Chondrocyte (in vitro differentiated cells): Measurements from ENCODE around the gene IGF2BP1. TPM values are rescaled to one million over a fixed set of nuclear protein-coding genes. Genes with fewer than 3 reads are reported as not detected.

Experiments used
- DNase-seq: peaks from one replicate; pipeline ENCODE4 v3.0.0; 2021; ENCODE audit warnings: mixed read lengths, low spot score
- H3K27ac Mint-ChIP-seq: one replicate; pipeline ENCODE4 v1.8.0; 2021; ENCODE audit warnings: mild to moderate bottlenecking, moderate library complexity, mixed read lengths; ENCODE audit not compliant: unreplicated experiment
- H3K27me3 Mint-ChIP-seq: 2 replicates; pipeline ENCODE4 v1.8.0; 2021; ENCODE audit warnings: low read depth, mixed read lengths
- H3K36me3 Mint-ChIP-seq: 2 replicates; pipeline ENCODE4 v1.8.0; 2021; ENCODE audit warnings: low read depth, mixed read lengths
- H3K4me1 Mint-ChIP-seq: 2 replicates; pipeline ENCODE4 v1.8.0; 2021; ENCODE audit warnings: low read depth, mild to moderate bottlenecking, mixed read lengths
- H3K4me3 Mint-ChIP-seq: one replicate; pipeline ENCODE4 v1.8.0; 2021; ENCODE audit warnings: mild to moderate bottlenecking, moderate library complexity, mixed read lengths; ENCODE audit not compliant: unreplicated experiment
- H3K9me3 Mint-ChIP-seq: 2 replicates; pipeline ENCODE4 v1.8.0; 2021; ENCODE audit warnings: low read depth, mixed read lengths
- long read RNA-seq: library from polyadenylated mRNA; stranded (forward); transcript quantifications from one replicate; pipeline ENCODE4 v2.0.0, GENCODE V29; 2021
- total RNA-seq: library from RNA; stranded (reverse); gene quantifications from 3 replicates; pipeline ENCODE4 v1.2.1, GENCODE V29; 2021
- TF ChIP-seq, protein P1 (sequence below): fragments of 200-600 bp; sonication (generic); IDR thresholded peaks from 2 replicates; pipeline ENCODE4 v1.5.0; 2021; ENCODE audit warnings: antibody characterized with exemption, mild to moderate bottlenecking, moderate library complexity

The IGF2BP1 gene
- 47.1 to 60.0 TPM (median 57.6 TPM) in 3 replicates for total RNA-seq
- long read RNA-seq, full-length matches to known transcripts = 22 of 35 reads
- long read RNA-seq, partial matches to known transcripts = 0 of 35 reads
- long read RNA-seq, other reads (novel, unspliced or antisense) = 13 of 35 reads

DNA sequence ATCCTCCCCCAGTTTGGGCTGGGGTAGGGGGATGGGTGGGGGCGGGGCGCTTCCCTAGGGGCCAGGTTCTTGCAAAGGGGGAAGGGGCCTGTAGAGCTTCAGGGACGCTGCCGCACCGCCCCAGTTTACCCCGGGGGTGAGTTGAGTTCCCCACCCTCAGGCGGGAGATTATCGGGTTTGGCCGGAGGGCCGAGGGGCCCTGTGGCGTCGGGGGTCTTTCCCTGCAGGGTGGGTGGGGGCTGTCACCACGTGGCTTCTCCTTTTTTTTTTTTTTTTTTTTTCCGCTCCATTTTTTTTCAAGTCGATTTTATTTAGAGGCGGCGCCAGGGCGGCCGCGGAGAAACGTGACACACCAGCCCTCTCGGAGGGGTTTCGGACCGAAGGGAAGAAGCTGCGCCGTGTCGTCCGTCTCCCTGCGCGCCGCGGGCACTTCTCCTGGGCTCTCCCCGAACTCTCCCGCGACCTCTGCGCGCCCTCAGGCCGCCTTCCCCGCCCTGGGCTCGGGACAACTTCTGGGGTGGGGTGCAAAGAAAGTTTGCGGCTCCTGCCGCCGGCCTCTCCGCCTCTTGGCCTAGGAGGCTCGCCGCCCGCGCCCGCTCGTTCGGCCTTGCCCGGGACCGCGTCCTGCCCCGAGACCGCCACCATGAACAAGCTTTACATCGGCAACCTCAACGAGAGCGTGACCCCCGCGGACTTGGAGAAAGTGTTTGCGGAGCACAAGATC lies at the start of gene IGF2BP1:
TSS of gene IGF2BP1 (plus strand) at position 283 of the 724 bp plus-strand sequence. CDS start at position 644, 361 bp downstream.
- Mint-ChIP-seq H3K27me3 (peaks cover 16% of the 10 kb centered on the region), H3K4me3 (peak within 1 kb of the TSS; percentile 93), H3K27ac (peak within 1 kb of the TSS; percentile 96), H3K4me1 (peaks cover 41% of the 10 kb centered on the region), H3K36me3 (peaks cover 3% of the 10 kb centered on the region), H3K9me3 (no peaks in the 10 kb centered on the region)
- TF ChIP-seq, protein P1, sequence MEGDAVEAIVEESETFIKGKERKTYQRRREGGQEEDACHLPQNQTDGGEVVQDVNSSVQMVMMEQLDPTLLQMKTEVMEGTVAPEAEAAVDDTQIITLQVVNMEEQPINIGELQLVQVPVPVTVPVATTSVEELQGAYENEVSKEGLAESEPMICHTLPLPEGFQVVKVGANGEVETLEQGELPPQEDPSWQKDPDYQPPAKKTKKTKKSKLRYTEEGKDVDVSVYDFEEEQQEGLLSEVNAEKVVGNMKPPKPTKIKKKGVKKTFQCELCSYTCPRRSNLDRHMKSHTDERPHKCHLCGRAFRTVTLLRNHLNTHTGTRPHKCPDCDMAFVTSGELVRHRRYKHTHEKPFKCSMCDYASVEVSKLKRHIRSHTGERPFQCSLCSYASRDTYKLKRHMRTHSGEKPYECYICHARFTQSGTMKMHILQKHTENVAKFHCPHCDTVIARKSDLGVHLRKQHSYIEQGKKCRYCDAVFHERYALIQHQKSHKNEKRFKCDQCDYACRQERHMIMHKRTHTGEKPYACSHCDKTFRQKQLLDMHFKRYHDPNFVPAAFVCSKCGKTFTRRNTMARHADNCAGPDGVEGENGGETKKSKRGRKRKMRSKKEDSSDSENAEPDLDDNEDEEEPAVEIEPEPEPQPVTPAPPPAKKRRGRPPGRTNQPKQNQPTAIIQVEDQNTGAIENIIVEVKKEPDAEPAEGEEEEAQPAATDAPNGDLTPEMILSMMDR = peak; percentile 11
- DNase-seq = no peak

DNA sequence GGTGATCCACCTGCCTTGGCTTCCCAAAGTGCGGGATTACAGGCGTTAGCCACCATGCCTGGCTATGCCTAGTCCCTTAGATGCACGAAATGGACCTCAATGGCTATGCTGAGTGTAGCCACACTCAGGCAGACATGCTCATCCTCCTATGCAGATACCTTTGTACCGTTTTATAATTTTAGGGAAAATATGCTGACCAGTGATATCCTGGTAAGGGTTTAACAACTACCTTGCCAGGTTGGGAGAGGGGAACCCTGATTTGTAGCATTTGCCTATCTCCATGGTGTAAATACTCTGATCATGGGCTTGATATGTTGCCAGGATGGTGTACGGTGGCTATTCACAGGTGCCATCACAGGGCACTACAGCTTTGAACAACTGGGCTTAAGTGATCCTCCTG lies 45.6 kb upstream of the IGF2BP1 start:
- peaks cover 3% of the 10 kb centered on the region for H3K4me1 Mint-ChIP-seq
- no peaks in the 10 kb centered on the region for H3K9me3 Mint-ChIP-seq
- H3K4me3 Mint-ChIP-seq = no peak overlapping the region
- peaks cover 2% of the 10 kb centered on the region for H3K36me3 Mint-ChIP-seq
- H3K27me3 Mint-ChIP-seq = no peaks in the 10 kb centered on the region
- TF ChIP-seq, protein P1 = no peak
- DNase-seq = no peak
- no peak overlapping the region for H3K27ac Mint-ChIP-seq

DNA sequence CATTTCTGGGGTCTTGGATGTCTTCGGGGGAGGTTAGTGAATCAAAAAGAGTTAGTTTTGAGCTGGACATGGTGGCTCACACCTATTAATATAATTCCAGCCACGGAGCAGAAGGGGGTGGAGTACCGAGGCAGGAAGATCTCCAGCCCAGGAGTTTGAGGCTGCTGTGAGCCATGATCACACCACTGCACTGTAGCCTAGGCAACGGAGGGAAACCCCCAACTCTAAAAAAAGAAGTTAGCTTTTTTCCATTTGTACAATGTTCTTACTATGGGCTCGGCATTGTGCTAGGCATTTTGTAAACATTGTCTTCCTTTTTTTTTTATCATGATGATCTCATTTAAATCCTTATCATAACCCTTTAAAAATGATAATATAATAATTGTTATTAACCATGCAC lies 44.3 kb upstream of the IGF2BP1 start:
- H3K9me3 Mint-ChIP-seq = no peaks in the 10 kb centered on the region
- no peak overlapping the region for H3K4me3 Mint-ChIP-seq
- peaks cover under 1% of the 10 kb centered on the region for H3K36me3 Mint-ChIP-seq
- TF ChIP-seq, protein P1 = no peak
- no peaks in the 10 kb centered on the region for H3K27me3 Mint-ChIP-seq
- H3K27ac Mint-ChIP-seq = peak overlapping the region; percentile 72
- peaks cover 3% of the 10 kb centered on the region for H3K4me1 Mint-ChIP-seq
- DNase-seq = no peak

DNA sequence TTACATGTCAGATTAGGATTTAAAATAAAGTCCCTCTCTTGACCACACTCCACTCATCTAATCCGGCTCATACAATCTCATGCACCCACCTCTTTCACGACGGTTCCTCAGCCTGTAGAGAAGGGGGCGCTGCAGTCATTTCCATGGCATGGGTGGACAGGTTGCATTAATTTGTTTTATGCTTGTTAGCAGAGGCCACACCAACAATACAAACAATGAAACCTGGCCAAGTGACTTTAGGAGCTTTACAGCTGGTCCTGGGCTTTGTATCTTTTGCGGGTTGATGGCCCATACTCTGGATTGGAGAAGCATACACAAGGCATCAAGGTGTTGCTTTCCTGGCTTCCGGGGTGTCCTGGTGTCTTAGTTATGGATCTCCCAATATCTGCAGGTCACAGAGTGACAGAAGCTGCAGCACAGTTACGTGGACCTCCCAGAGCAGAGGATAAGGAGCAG lies 42.9 kb upstream of the IGF2BP1 start:
- no peaks in the 10 kb centered on the region for H3K36me3 Mint-ChIP-seq
- no peaks in the 10 kb centered on the region for H3K27me3 Mint-ChIP-seq
- no peak for DNase-seq
- TF ChIP-seq, protein P1 = peak; percentile 73
- H3K4me1 Mint-ChIP-seq = peaks cover 3% of the 10 kb centered on the region
- H3K27ac Mint-ChIP-seq = no peak overlapping the region
- no peak overlapping the region for H3K4me3 Mint-ChIP-seq
- H3K9me3 Mint-ChIP-seq = no peaks in the 10 kb centered on the region

DNA sequence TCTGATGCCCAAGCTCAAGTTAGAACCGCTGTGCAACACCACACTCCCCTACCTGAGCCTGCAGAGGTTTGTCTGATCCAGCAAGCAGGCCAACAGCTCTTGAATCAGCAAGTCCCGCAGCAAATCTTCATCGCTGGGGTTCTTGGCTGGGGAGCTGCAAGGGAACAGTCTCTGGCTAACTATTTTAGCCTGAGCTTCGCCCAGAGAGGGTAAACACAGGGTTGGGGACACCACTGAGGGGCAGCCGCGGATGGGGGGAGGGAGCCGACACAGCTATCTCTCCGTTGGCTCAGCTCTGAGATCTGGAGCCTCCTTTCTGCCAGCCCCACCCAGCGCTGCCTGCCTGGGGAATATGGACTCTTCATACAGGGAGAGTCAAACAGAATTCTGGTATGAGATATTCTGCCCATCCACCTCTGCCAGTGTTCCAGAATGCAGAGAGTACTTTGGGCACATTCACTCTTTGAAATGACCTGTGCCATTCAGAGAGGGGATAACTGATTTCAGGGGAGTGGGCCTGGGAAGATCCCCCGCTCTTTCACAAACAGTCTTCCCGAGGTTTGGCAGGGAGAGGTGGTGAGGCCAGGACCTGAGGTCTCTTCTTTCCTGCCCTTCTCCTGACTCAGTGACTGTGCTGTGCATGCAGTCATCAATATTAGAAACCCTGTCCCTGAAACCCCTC lies 36.2 kb upstream of the IGF2BP1 start:
- Mint-ChIP-seq H3K4me3 (no peak overlapping the region), H3K9me3 (no peaks in the 10 kb centered on the region), H3K4me1 (peaks cover 15% of the 10 kb centered on the region), H3K36me3 (no peaks in the 10 kb centered on the region), H3K27me3 (no peaks in the 10 kb centered on the region), H3K27ac (peak overlapping the region; percentile 29)
- no peak for DNase-seq
- TF ChIP-seq, protein P1 = no peak
